GM19193 (cell line): Measurements from ENCODE around the gene RNF11.

ENCODE experiments used
- POLR2A ChIP-seq: IDR thresholded peaks from 4 replicates; pipeline ENCODE4 v1.6.1; 2011; ENCODE audit not compliant: insufficient read depth, insufficient read length; ENCODE audit errors: extremely low read depth

RNF11 gene

GRCh38 chr1:51284487-51284954 lies 48.4 kb downstream of the RNF11 start:
- no peak for TF ChIP-seq POLR2A

GRCh38 chr1:51285055-51285454 lies 49.0 kb downstream of the RNF11 start:
- no peak for TF ChIP-seq POLR2A

GRCh38 chr1:51287966-51288365 lies 51.9 kb downstream of the RNF11 start:
- no peak for TF ChIP-seq POLR2A

- TF ChIP-seq POLR2A = no peak
Observed at GRCh38 chr1:51288578-51288977, 52.5 kb downstream of the RNF11 start.

GRCh38 chr1:51289676-51290488 lies 53.8 kb downstream of the RNF11 start:
- TF ChIP-seq POLR2A = no peak

- no peak for TF ChIP-seq POLR2A
Observed at GRCh38 chr1:51290489-51290847, 54.4 kb downstream of the RNF11 start.

GRCh38 chr1:51293898-51294515 lies 57.9 kb downstream of the RNF11 start:
- TF ChIP-seq POLR2A = no peak

- no peak for TF ChIP-seq POLR2A
Observed at GRCh38 chr1:51294566-51295184, 58.6 kb downstream of the RNF11 start.

- no peak for TF ChIP-seq POLR2A
Observed at GRCh38 chr1:51295926-51296325, 59.9 kb downstream of the RNF11 start.

GRCh38 chr1:51296383-51297357 lies 60.6 kb downstream of the RNF11 start:
- peak; percentile 32 for TF ChIP-seq POLR2A

GRCh38 chr1:51297401-51298321 lies 61.6 kb downstream of the RNF11 start:
- TF ChIP-seq POLR2A = no peak

- no peak for TF ChIP-seq POLR2A
Observed at GRCh38 chr1:51298322-51298705, 62.2 kb downstream of the RNF11 start.

GRCh38 chr1:51299185-51299885 lies 63.3 kb downstream of the RNF11 start:
- no peak for TF ChIP-seq POLR2A
